Glomerular visceral epithelial cell (primary cell): Measurements from ENCODE around the gene FHL1.
"Not testable (repeated sequence)": the region's sequence is repeated elsewhere in the genome, so short reads cannot be mapped to it uniquely, and the experiment has no call there.

ENCODE experiments used
- DNase-seq: peaks from one replicate; pipeline ENCODE4 v3.0.0-alpha.2; 2016; ENCODE audit errors: extremely low spot score

The FHL1 gene

GRCh38 chrX:136147315-136147901, at the start of gene FHL1:
Gene FHL1 (plus strand): TSS chrX:136147533.
- peak; percentile 49 for DNase-seq

- no peak for DNase-seq
These were observed 49.2 kb upstream of the FHL1 start for GRCh38 chrX:136097871-136098805.

GRCh38 chrX:136104936-136105335, 42.4 kb upstream of the FHL1 start:
- DNase-seq, result no peak

- no peak for DNase-seq
These were observed 40.3 kb upstream of the FHL1 start for GRCh38 chrX:136106920-136107528.

- DNase-seq, result not testable (repeated sequence)
These were observed 38.4 kb upstream of the FHL1 start for GRCh38 chrX:136108905-136109304.

GRCh38 chrX:136112286-136112685, 35.0 kb upstream of the FHL1 start:
- DNase-seq, result no peak

GRCh38 chrX:136112778-136113177, 34.6 kb upstream of the FHL1 start:
- DNase-seq, result no peak

GRCh38 chrX:136115126-136115903, 32.0 kb upstream of the FHL1 start:
- no peak for DNase-seq

GRCh38 chrX:136115904-136116297, 31.4 kb upstream of the FHL1 start:
- DNase-seq, result no peak

GRCh38 chrX:136121788-136122187, 25.5 kb upstream of the FHL1 start:
- no peak for DNase-seq

- DNase-seq, result no peak
These were observed 25.1 kb upstream of the FHL1 start for GRCh38 chrX:136122207-136122606.

- DNase-seq, result no peak
These were observed 22.2 kb upstream of the FHL1 start for GRCh38 chrX:136125106-136125505.

GRCh38 chrX:136126371-136126770, 21.0 kb upstream of the FHL1 start:
- no peak for DNase-seq

- DNase-seq, result no peak
These were observed 20.4 kb upstream of the FHL1 start for GRCh38 chrX:136126872-136127406.

- no peak for DNase-seq
These were observed 18.6 kb upstream of the FHL1 start for GRCh38 chrX:136128743-136129142.

GRCh38 chrX:136130931-136131833, 16.2 kb upstream of the FHL1 start:
- peak; percentile 84 for DNase-seq

- DNase-seq, result no peak
These were observed 8.4 kb upstream of the FHL1 start for GRCh38 chrX:136138939-136139338.

- DNase-seq, result no peak
These were observed 5.8 kb upstream of the FHL1 start for GRCh38 chrX:136141569-136141968.

- DNase-seq, result no peak
These were observed 4.7 kb upstream of the FHL1 start for GRCh38 chrX:136142592-136142991.

GRCh38 chrX:136143711-136144110, 3.6 kb upstream of the FHL1 start:
- DNase-seq, result no peak
